Parathyroid adenoma (tissue), 2 donors: Measurements from ENCODE around the gene CTRB2.
"Not testable (repeated sequence)": the region's sequence is repeated elsewhere in the genome, so short reads cannot be mapped to it uniquely, and the experiment has no call there.

Experiments used
- H2AFZ ChIP-seq: fragments of 300-600 bp; sonication (generic); one replicate; pipeline ENCODE4 v1.7.0; 2017; ENCODE audit warnings: antibody characterized with exemption, mild to moderate bottlenecking
- H3K27ac ChIP-seq: fragments of 300-600 bp; sonication (generic); one replicate; pipeline ENCODE4 v1.7.0; 2017
- H3K27me3 ChIP-seq: fragments of 300-600 bp; sonication (generic); one replicate; pipeline ENCODE4 v1.7.0; 2017; ENCODE audit warnings: low read length; ENCODE audit not compliant: control insufficient read depth, insufficient read depth
- H3K36me3 ChIP-seq: fragments of 300-600 bp; sonication (generic); one replicate; pipeline ENCODE4 v1.7.0; 2017; ENCODE audit warnings: low read length; ENCODE audit not compliant: control insufficient read depth, insufficient read depth
- H3K4me1 ChIP-seq: fragments of 300-600 bp; sonication (generic); one replicate; pipeline ENCODE4 v1.7.0; 2017; ENCODE audit warnings: control low read depth
- H3K4me2 ChIP-seq: fragments of 300-600 bp; sonication (generic); one replicate; pipeline ENCODE4 v1.7.0; 2017; ENCODE audit warnings: low read length
- H3K4me3 ChIP-seq: fragments of 300-600 bp; sonication (generic); one replicate; pipeline ENCODE4 v1.7.0; 2017; ENCODE audit warnings: low read depth, low read length
- H3K79me2 ChIP-seq: fragments of 300-600 bp; sonication (generic); one replicate; pipeline ENCODE4 v1.7.0; 2017; ENCODE audit warnings: control low read depth
- H3K9ac ChIP-seq: fragments of 300-600 bp; sonication (generic); one replicate; pipeline ENCODE4 v1.7.0; 2017; ENCODE audit warnings: mild to moderate bottlenecking
- H3K9me3 ChIP-seq: fragments of 300-600 bp; sonication (generic); one replicate; pipeline ENCODE4 v1.7.0; 2017; ENCODE audit warnings: low read length; ENCODE audit not compliant: control insufficient read depth
- TF ChIP-seq, protein P1 (sequence below): fragments of 300-600 bp; sonication (generic); IDR thresholded peaks from one replicate; pipeline ENCODE4 v1.7.0; 2017; ENCODE audit warnings: antibody characterized with exemption, mild to moderate bottlenecking
- donor health status: primary hyperparathyroidism.

Gene CTRB2

DNA sequence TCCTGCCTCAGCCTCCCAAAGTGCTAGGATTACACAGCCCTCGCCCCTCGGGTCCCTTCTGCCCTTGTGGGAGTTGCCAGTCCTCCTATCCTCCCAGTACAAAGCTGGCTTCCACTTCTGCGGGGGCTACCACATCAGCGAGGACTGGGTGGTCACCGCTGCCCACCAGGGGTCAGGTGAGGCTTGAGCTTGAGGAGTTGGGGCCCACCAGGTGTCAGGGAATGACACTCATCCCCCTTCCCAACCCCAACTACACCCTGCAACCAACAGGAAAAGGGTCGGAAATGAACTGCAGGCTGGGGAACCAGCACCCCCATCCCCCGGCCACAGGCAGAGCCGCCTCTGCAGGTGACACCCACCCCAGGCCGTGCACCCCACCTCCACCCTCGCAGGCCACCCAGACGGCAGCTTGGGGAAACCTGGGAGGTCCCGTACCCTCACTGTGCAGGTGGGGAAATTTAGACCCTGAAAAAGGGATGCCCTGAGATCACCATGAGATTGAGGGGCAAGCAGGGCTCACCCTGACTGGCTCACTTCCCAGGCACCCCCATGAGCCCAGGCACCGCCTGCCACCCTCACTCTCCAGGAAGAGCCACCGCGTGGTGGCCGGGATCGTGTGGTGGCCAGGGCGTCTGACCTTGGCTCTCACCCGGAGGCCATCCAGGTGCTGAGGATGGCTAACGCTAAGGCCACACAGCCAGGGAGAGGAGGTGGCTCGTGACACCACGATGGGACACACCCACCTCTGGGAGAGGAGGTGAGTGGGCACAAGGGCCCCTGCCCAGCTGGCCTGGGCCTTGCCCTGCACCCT, 19.8 kb upstream of the CTRB2 start:
- H3K4me3 ChIP-seq: no peak overlapping the region
- H3K27ac ChIP-seq: no peak overlapping the region
- H3K4me1 ChIP-seq: peaks cover 2% of the 10 kb centered on the region
- no peak overlapping the region for H2AFZ ChIP-seq
- no peaks in the 10 kb centered on the region for H3K36me3 ChIP-seq
- H3K27me3 ChIP-seq: no peaks in the 10 kb centered on the region
- peaks cover 5% of the 10 kb centered on the region for H3K79me2 ChIP-seq
- H3K9ac ChIP-seq: no peak overlapping the region
- H3K4me2 ChIP-seq: no peak overlapping the region
- TF ChIP-seq, protein P1, sequence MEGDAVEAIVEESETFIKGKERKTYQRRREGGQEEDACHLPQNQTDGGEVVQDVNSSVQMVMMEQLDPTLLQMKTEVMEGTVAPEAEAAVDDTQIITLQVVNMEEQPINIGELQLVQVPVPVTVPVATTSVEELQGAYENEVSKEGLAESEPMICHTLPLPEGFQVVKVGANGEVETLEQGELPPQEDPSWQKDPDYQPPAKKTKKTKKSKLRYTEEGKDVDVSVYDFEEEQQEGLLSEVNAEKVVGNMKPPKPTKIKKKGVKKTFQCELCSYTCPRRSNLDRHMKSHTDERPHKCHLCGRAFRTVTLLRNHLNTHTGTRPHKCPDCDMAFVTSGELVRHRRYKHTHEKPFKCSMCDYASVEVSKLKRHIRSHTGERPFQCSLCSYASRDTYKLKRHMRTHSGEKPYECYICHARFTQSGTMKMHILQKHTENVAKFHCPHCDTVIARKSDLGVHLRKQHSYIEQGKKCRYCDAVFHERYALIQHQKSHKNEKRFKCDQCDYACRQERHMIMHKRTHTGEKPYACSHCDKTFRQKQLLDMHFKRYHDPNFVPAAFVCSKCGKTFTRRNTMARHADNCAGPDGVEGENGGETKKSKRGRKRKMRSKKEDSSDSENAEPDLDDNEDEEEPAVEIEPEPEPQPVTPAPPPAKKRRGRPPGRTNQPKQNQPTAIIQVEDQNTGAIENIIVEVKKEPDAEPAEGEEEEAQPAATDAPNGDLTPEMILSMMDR: no peak
- no peaks in the 10 kb centered on the region for H3K9me3 ChIP-seq

DNA sequence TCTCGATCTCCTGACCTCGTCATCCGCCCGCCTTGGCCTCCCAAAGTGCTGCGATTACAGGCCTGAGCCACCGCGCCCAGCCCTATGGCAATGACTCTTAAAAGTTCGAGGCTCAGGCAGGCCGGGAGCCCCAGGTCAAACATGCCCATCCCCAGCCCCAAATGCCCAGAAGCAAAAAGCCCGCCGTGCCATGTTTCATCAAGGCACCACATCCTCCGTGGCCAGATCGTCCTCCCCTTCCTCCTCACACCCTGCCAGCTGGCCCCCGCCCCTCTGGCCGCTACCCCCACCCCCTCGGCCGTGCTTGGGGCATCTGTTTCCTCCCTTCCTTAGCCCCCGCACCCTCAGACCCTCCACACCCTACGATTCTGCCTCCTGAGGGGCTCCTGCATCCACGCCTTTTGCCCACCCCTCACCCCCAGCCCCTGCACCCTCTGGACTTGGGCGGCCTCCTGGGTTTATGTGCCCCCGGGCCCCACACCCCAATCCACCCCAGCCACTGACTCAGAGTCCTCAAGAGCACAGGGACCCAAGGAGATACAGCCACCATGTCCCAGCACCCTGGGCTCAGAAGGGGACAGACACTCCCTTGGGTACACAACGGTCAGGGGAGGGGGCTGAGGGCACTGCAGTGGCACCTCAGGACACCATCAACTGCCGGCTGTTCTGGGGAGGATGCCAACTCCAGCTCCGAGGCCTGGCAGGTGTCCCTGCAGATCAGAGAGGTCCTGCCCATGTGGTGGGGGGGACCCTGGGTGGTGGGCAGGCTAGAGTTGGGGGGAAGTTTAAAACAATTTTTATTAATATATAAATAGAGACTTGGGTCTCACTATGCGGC, 18.9 kb upstream of the CTRB2 start:
- H2AFZ ChIP-seq: no peak overlapping the region
- H3K79me2 ChIP-seq: peaks cover 5% of the 10 kb centered on the region
- H3K9ac ChIP-seq: no peak overlapping the region
- no peaks in the 10 kb centered on the region for H3K27me3 ChIP-seq
- no peak overlapping the region for H3K4me2 ChIP-seq
- peaks cover 2% of the 10 kb centered on the region for H3K4me1 ChIP-seq
- no peaks in the 10 kb centered on the region for H3K9me3 ChIP-seq
- no peak overlapping the region for H3K4me3 ChIP-seq
- H3K27ac ChIP-seq: no peak overlapping the region
- no peaks in the 10 kb centered on the region for H3K36me3 ChIP-seq
- TF ChIP-seq, protein P1: no peak

DNA sequence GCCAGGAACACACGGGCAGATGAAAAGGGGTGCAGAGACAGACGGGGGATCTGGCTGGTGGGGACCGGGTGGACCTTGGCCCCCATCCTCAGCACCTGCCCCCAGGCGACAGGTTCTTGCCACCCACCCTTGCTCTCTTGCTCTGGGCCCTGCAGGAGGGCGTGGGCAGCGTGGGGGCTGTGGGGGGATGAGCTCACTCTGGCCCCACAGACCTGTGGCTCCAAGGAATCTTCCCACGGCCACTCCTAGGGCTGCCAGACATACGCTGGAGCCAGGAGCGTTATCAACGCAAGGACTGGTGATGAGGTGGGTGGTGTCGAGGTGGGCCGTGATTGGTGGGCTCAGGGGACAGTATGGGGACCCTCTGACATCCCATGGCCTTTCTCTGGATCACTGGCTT, 18.1 kb upstream of the CTRB2 start:
- Histone ChIP-seq H2AFZ (no peak overlapping the region), H3K4me1 (peaks cover 2% of the 10 kb centered on the region), H3K9me3 (no peaks in the 10 kb centered on the region), H3K4me2 (no peak overlapping the region), H3K36me3 (no peaks in the 10 kb centered on the region), H3K27ac (no peak overlapping the region), H3K9ac (no peak overlapping the region), H3K4me3 (no peak overlapping the region), H3K27me3 (no peaks in the 10 kb centered on the region), H3K79me2 (peaks cover 4% of the 10 kb centered on the region)
- TF ChIP-seq, protein P1: no peak

DNA sequence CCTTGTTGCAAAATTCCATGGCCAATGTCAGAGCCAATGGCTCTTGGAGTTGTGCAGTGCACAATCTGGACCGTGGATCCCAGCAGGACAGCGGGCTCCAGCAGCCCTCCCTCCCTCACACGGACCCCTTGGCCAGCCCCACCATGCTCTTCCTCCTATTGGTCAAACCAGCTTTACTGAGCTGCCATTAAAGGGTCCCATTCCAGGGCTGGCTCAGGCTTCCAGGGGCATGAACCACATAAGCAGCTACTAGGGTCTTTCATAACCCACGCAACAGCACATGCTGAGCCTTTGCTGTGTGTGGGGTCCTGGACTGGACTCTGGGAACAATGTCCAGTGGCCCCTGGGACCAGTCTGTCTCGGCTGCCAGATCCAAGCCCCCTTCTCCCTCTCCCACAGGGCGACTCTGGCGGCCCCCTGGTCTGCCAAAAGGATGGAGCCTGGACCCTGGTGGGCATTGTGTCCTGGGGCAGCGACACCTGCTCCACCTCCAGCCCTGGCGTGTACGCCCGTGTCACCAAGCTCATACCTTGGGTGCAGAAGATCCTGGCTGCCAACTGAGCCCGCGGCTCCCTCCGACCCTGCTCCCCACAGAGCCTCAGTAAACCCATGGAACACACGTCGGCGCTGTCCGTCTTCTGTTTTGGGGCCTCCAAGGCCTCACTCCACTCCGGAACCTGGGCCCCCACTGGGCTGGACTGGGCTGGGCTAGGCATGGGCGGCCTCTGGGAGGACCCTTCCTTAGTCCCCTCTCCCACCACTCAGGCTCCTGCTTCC, 17.5 kb upstream of the CTRB2 start:
- no peak overlapping the region for H3K4me3 ChIP-seq
- TF ChIP-seq, protein P1: no peak
- H3K27me3 ChIP-seq: no peaks in the 10 kb centered on the region

DNA sequence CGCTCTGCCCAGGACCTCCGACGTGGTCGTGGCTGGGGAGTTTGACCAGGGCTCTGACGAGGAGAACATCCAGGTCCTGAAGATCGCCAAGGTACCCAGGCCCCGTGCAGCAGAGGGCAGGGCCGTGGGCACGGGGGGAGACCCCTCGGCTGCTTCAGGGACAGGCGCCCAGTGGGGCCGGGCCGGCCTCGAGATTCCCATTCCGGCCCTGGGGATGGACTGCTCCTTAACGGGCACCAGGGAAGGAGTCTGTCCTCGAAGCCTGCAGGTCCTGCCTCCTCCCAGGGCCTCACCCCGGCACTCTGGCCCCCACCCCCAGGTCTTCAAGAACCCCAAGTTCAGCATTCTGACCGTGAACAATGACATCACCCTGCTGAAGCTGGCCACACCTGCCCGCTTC, 16.2 kb upstream of the CTRB2 start:
- not testable (repeated sequence) for H3K36me3 ChIP-seq, H3K4me2 ChIP-seq, H3K27ac ChIP-seq, H2AFZ ChIP-seq, H3K27me3 ChIP-seq, H3K9ac ChIP-seq, H3K4me3 ChIP-seq, H3K79me2 ChIP-seq, H3K4me1 ChIP-seq, H3K9me3 ChIP-seq

More for the DNA sequence above, 17.5 kb upstream of the CTRB2 start:
- Histone ChIP-seq H3K4me2 (no peak overlapping the region), H3K9me3 (no peaks in the 10 kb centered on the region), H3K36me3 (no peaks in the 10 kb centered on the region), H3K4me1 (peaks cover 2% of the 10 kb centered on the region), H3K79me2 (no peaks in the 10 kb centered on the region), H2AFZ (no peak overlapping the region), H3K9ac (no peak overlapping the region), H3K27ac (no peak overlapping the region)
